GM18907 (cell line): Measurements from ENCODE around the gene CALML6.

Source experiments
- ATAC-seq: cut with Tn5 transposase; IDR thresholded peaks from one replicate; pipeline ENCODE4 v1.9.1; 2021; ENCODE audit warnings: mild to moderate bottlenecking, moderate library complexity; ENCODE audit not compliant: unreplicated experiment

CALML6 gene

GRCh38 chr1:1962752-1963151 lies 47.7 kb downstream of the CALML6 start:
- no peak for ATAC-seq

GRCh38 chr1:1963570-1963969 lies 48.5 kb downstream of the CALML6 start:
- no peak for ATAC-seq

- ATAC-seq: no peak
These were observed 49.8 kb downstream of the CALML6 start for GRCh38 chr1:1964811-1965210.

GRCh38 chr1:1965546-1965945 lies 50.5 kb downstream of the CALML6 start:
- no peak for ATAC-seq

- no peak for ATAC-seq
These were observed 51.1 kb downstream of the CALML6 start for GRCh38 chr1:1966071-1966740.
